Measurements from ENCODE around the gene CDC37. TPM values are rescaled to one million over a fixed set of nuclear protein-coding genes. Genes with fewer than 3 reads are reported as not detected.

The CDC37 gene
- total and polyA plus RNA-seq, 2 experiments from 2014 or later: 183 to 280 TPM

DNA sequence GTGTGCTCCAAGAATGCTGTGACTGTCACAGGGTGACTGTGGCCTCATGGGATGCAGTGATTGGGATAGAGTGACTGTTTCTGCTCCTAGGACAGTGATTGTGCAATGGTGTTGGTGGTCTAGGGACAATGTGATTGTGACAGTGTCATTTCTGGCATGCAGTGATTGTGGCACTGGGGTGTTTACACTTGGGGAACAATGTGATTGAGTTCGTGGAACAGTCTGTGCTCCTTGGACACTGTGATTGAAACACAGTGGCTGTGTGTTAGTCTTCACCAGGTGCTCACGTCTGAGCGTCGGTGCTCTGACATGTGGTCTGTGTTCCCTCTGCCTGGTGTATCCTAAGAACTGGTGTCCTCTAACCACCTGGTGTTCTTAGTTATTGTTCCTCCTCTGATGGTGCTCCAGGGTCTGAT, 18.7 kb upstream of the CDC37 start:
- H4K20me1 ChIP-seq (replicated peaks; ENCODE audit: insufficient read depth): no peaks in the 10 kb centered on the region
- no peak overlapping the region for H3K27ac ChIP-seq (ENCODE audit: low read depth)
- no peak for DNase-seq (ENCODE audit: low spot score)
- TF ChIP-seq, protein P1, sequence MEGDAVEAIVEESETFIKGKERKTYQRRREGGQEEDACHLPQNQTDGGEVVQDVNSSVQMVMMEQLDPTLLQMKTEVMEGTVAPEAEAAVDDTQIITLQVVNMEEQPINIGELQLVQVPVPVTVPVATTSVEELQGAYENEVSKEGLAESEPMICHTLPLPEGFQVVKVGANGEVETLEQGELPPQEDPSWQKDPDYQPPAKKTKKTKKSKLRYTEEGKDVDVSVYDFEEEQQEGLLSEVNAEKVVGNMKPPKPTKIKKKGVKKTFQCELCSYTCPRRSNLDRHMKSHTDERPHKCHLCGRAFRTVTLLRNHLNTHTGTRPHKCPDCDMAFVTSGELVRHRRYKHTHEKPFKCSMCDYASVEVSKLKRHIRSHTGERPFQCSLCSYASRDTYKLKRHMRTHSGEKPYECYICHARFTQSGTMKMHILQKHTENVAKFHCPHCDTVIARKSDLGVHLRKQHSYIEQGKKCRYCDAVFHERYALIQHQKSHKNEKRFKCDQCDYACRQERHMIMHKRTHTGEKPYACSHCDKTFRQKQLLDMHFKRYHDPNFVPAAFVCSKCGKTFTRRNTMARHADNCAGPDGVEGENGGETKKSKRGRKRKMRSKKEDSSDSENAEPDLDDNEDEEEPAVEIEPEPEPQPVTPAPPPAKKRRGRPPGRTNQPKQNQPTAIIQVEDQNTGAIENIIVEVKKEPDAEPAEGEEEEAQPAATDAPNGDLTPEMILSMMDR (conservative IDR thresholded peaks at IDR 0.05; ENCODE audit: low read depth in 2 of 2): no peak
- TF ChIP-seq EZH2 (IDR thresholded peaks at IDR 0.05; ENCODE audit: low read depth, unreplicated experiment) (no peak), NANOG (IDR thresholded peaks at IDR 0.05; ENCODE audit: borderline replicate concordance) (no peak), EZH2phosphoT487 (IDR thresholded peaks at IDR 0.05; ENCODE audit: unreplicated experiment) (no peak), POLR2AphosphoS5 (IDR thresholded peaks at IDR 0.05; ENCODE audit: low read depth) (no peak), CREB1 (CRISPR knock-in tag; IDR thresholded peaks at IDR 0.05; ENCODE audit: low read depth) (no peak), JUNB (IDR thresholded peaks at IDR 0.05; ENCODE audit: unreplicated experiment) (no peak), STAT1 (IDR thresholded peaks at IDR 0.05; ENCODE audit: unreplicated experiment) (no peak), ZNF114 (CRISPR knock-in tag; IDR thresholded peaks at IDR 0.05) (no peak)
- TF ChIP-seq, protein P2, sequence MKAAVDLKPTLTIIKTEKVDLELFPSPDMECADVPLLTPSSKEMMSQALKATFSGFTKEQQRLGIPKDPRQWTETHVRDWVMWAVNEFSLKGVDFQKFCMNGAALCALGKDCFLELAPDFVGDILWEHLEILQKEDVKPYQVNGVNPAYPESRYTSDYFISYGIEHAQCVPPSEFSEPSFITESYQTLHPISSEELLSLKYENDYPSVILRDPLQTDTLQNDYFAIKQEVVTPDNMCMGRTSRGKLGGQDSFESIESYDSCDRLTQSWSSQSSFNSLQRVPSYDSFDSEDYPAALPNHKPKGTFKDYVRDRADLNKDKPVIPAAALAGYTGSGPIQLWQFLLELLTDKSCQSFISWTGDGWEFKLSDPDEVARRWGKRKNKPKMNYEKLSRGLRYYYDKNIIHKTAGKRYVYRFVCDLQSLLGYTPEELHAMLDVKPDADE (IDR thresholded peaks at IDR 0.05): no peak
- TF ChIP-seq, protein P3, sequence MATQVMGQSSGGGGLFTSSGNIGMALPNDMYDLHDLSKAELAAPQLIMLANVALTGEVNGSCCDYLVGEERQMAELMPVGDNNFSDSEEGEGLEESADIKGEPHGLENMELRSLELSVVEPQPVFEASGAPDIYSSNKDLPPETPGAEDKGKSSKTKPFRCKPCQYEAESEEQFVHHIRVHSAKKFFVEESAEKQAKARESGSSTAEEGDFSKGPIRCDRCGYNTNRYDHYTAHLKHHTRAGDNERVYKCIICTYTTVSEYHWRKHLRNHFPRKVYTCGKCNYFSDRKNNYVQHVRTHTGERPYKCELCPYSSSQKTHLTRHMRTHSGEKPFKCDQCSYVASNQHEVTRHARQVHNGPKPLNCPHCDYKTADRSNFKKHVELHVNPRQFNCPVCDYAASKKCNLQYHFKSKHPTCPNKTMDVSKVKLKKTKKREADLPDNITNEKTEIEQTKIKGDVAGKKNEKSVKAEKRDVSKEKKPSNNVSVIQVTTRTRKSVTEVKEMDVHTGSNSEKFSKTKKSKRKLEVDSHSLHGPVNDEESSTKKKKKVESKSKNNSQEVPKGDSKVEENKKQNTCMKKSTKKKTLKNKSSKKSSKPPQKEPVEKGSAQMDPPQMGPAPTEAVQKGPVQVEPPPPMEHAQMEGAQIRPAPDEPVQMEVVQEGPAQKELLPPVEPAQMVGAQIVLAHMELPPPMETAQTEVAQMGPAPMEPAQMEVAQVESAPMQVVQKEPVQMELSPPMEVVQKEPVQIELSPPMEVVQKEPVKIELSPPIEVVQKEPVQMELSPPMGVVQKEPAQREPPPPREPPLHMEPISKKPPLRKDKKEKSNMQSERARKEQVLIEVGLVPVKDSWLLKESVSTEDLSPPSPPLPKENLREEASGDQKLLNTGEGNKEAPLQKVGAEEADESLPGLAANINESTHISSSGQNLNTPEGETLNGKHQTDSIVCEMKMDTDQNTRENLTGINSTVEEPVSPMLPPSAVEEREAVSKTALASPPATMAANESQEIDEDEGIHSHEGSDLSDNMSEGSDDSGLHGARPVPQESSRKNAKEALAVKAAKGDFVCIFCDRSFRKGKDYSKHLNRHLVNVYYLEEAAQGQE (IDR thresholded peaks at IDR 0.05; ENCODE audit: unreplicated experiment): no peak
- TF ChIP-seq, protein P4, sequence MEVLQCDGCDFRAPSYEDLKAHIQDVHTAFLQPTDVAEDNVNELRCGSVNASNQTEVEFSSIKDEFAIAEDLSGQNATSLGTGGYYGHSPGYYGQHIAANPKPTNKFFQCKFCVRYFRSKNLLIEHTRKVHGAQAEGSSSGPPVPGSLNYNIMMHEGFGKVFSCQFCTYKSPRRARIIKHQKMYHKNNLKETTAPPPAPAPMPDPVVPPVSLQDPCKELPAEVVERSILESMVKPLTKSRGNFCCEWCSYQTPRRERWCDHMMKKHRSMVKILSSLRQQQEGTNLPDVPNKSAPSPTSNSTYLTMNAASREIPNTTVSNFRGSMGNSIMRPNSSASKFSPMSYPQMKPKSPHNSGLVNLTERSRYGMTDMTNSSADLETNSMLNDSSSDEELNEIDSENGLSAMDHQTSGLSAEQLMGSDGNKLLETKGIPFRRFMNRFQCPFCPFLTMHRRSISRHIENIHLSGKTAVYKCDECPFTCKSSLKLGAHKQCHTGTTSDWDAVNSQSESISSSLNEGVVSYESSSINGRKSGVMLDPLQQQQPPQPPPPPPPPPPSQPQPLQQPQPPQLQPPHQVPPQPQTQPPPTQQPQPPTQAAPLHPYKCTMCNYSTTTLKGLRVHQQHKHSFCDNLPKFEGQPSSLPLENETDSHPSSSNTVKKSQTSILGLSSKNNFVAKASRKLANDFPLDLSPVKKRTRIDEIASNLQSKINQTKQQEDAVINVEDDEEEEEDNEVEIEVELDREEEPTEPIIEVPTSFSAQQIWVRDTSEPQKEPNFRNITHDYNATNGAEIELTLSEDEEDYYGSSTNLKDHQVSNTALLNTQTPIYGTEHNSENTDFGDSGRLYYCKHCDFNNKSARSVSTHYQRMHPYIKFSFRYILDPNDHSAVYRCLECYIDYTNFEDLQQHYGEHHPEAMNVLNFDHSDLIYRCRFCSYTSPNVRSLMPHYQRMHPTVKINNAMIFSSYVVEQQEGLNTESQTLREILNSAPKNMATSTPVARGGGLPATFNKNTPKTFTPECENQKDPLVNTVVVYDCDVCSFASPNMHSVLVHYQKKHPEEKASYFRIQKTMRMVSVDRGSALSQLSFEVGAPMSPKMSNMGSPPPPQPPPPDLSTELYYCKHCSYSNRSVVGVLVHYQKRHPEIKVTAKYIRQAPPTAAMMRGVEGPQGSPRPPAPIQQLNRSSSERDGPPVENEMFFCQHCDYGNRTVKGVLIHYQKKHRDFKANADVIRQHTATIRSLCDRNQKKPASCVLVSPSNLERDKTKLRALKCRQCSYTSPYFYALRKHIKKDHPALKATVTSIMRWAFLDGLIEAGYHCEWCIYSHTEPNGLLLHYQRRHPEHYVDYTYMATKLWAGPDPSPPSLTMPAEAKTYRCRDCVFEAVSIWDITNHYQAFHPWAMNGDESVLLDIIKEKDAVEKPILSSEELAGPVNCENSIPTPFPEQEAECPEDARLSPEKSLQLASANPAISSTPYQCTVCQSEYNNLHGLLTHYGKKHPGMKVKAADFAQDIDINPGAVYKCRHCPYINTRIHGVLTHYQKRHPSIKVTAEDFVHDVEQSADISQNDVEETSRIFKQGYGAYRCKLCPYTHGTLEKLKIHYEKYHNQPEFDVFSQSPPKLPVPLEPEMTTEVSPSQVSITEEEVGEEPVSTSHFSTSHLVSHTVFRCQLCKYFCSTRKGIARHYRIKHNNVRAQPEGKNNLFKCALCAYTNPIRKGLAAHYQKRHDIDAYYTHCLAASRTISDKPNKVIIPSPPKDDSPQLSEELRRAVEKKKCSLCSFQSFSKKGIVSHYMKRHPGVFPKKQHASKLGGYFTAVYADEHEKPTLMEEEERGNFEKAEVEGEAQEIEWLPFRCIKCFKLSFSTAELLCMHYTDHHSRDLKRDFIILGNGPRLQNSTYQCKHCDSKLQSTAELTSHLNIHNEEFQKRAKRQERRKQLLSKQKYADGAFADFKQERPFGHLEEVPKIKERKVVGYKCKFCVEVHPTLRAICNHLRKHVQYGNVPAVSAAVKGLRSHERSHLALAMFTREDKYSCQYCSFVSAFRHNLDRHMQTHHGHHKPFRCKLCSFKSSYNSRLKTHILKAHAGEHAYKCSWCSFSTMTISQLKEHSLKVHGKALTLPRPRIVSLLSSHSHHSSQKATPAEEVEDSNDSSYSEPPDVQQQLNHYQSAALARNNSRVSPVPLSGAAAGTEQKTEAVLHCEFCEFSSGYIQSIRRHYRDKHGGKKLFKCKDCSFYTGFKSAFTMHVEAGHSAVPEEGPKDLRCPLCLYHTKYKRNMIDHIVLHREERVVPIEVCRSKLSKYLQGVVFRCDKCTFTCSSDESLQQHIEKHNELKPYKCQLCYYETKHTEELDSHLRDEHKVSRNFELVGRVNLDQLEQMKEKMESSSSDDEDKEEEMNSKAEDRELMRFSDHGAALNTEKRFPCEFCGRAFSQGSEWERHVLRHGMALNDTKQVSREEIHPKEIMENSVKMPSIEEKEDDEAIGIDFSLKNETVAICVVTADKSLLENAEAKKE (CRISPR knock-in tag; IDR thresholded peaks at IDR 0.05): no peak
- Mint-ChIP-seq H3K36me3 (ENCODE audit: low read depth) (no peaks in the 10 kb centered on the region), H3K27me3 (ENCODE audit: insufficient read depth, low read depth, poor library complexity) (peaks cover 89% of the 10 kb centered on the region), H3K4me3 (peak overlapping the region; percentile 4; the same call in 1 of the 3 replicates), H3K27ac (no peak overlapping the region), H3K9me3 (no peaks in the 10 kb centered on the region), H3K4me1 (peaks cover 22% of the 10 kb centered on the region)
- H3K4me3 ChIP-seq: no peak overlapping the region
- no peaks in the 10 kb centered on the region for H3K9me2 ChIP-seq (ENCODE audit: insufficient read depth)
- H3K4me2 ChIP-seq: no peak overlapping the region
- H3K4me1 ChIP-seq (ENCODE audit: insufficient read depth): peaks cover 29% of the 10 kb centered on the region
- H3K79me2 ChIP-seq (replicated peaks; ENCODE audit: insufficient read depth): no peaks in the 10 kb centered on the region
- no peak overlapping the region for H2AFZ ChIP-seq
- no peaks in the 10 kb centered on the region for H3K36me3 ChIP-seq (ENCODE audit: insufficient read depth)
- H3K27me3 ChIP-seq (ENCODE audit: insufficient read depth): peaks cover 97% of the 10 kb centered on the region
- H3F3A ChIP-seq (replicated peaks; ENCODE audit: low read depth): peaks cover 29% of the 10 kb centered on the region; the same call in 1 of the 2 replicates
- no peak for ATAC-seq
